Osteocyte (in vitro differentiated cells): Measurements from ENCODE around the gene CNNM2. TPM values are rescaled to one million over a fixed set of nuclear protein-coding genes. Genes with fewer than 3 reads are reported as not detected.

ENCODE experiments used
- DNase-seq: peaks from one replicate; pipeline ENCODE4 v3.0.0; 2021; ENCODE audit warnings: mixed read lengths; ENCODE audit not compliant: unreplicated experiment; ENCODE audit errors: extremely low spot score
- H3K27ac Mint-ChIP-seq: one replicate; pipeline ENCODE4 v1.8.0; 2021; ENCODE audit warnings: mild to moderate bottlenecking, mixed read lengths; ENCODE audit not compliant: unreplicated experiment
- H3K27me3 Mint-ChIP-seq: one replicate; pipeline ENCODE4 v1.8.0; 2021; ENCODE audit warnings: mixed read lengths; ENCODE audit not compliant: unreplicated experiment
- H3K36me3 Mint-ChIP-seq: one replicate; pipeline ENCODE4 v1.8.0; 2021; ENCODE audit warnings: mixed read lengths; ENCODE audit not compliant: unreplicated experiment
- H3K4me1 Mint-ChIP-seq: one replicate; pipeline ENCODE4 v1.8.0; 2021; ENCODE audit warnings: mixed read lengths; ENCODE audit not compliant: unreplicated experiment
- H3K4me3 Mint-ChIP-seq: one replicate; pipeline ENCODE4 v1.8.0; 2021; ENCODE audit warnings: mild to moderate bottlenecking, moderate library complexity, mixed read lengths; ENCODE audit not compliant: unreplicated experiment
- H3K9me3 Mint-ChIP-seq: one replicate; pipeline ENCODE4 v1.8.0; 2021; ENCODE audit warnings: mixed read lengths; ENCODE audit not compliant: unreplicated experiment
- CTCF ChIP-seq: fragments of 200-600 bp; sonication (generic); IDR thresholded peaks from 2 replicates; pipeline ENCODE4 v1.5.0; 2021; ENCODE audit warnings: antibody characterized with exemption, mild to moderate bottlenecking, moderate library complexity
- total RNA-seq: library from RNA; stranded (reverse); gene quantifications from 2 replicates; pipeline ENCODE4 v1.2.1, GENCODE V29; 2021

Gene CNNM2
- total RNA-seq, 1 donor from 2014 or later, result 11.7 TPM

GRCh38 chr10:103077020-103077419 lies 158.9 kb downstream of the CNNM2 start:
- Mint-ChIP-seq H3K27ac (no peak overlapping the region), H3K36me3 (peaks cover 18% of the 10 kb centered on the region), H3K4me1 (no peaks in the 10 kb centered on the region), H3K4me3 (no peak overlapping the region), H3K27me3 (no peaks in the 10 kb centered on the region), H3K9me3 (no peaks in the 10 kb centered on the region)
- no peak for TF ChIP-seq CTCF
- DNase-seq, result peak; percentile 81

- Mint-ChIP-seq H3K9me3 (no peaks in the 10 kb centered on the region), H3K4me1 (no peaks in the 10 kb centered on the region), H3K36me3 (peaks cover 18% of the 10 kb centered on the region), H3K27ac (no peak overlapping the region), H3K27me3 (no peaks in the 10 kb centered on the region), H3K4me3 (no peak overlapping the region)
- peak; percentile 77 for DNase-seq
- TF ChIP-seq CTCF, result no peak
Measured at GRCh38 chr10:103077491-103078308, 159.6 kb downstream of the CNNM2 start.

GRCh38 chr10:103078309-103078615 lies 160.2 kb downstream of the CNNM2 start:
- no peak overlapping the region for H3K4me3 Mint-ChIP-seq
- no peaks in the 10 kb centered on the region for H3K4me1 Mint-ChIP-seq
- no peak overlapping the region for H3K27ac Mint-ChIP-seq
- no peaks in the 10 kb centered on the region for H3K27me3 Mint-ChIP-seq
- no peak for TF ChIP-seq CTCF
- peaks cover 19% of the 10 kb centered on the region for H3K36me3 Mint-ChIP-seq
- no peaks in the 10 kb centered on the region for H3K9me3 Mint-ChIP-seq
- peak; percentile 69 for DNase-seq

- Mint-ChIP-seq H3K4me3 (no peak overlapping the region), H3K27ac (no peak overlapping the region), H3K4me1 (no peaks in the 10 kb centered on the region), H3K9me3 (no peaks in the 10 kb centered on the region), H3K27me3 (no peaks in the 10 kb centered on the region), H3K36me3 (peaks cover 21% of the 10 kb centered on the region)
- peak; percentile 72 for DNase-seq
- no peak for TF ChIP-seq CTCF
Measured at GRCh38 chr10:103078676-103079075, 160.6 kb downstream of the CNNM2 start.

GRCh38 chr10:103079100-103079499 lies 161.0 kb downstream of the CNNM2 start:
- H3K27me3 Mint-ChIP-seq, result no peaks in the 10 kb centered on the region
- H3K36me3 Mint-ChIP-seq, result peaks cover 24% of the 10 kb centered on the region
- no peaks in the 10 kb centered on the region for H3K4me1 Mint-ChIP-seq
- no peaks in the 10 kb centered on the region for H3K9me3 Mint-ChIP-seq
- peak; percentile 71 for DNase-seq
- H3K4me3 Mint-ChIP-seq, result no peak overlapping the region
- no peak overlapping the region for H3K27ac Mint-ChIP-seq
- no peak for TF ChIP-seq CTCF
